Kidney epithelial cell (primary cell): Measurements from ENCODE around the gene VGLL4. TPM values are rescaled to one million over a fixed set of nuclear protein-coding genes. Genes with fewer than 3 reads are reported as not detected.

Source experiments
- DNase-seq: peaks from one replicate; pipeline ENCODE4 v3.0.0-alpha.2; 2010; ENCODE audit warnings: low read depth
- H3K27me3 ChIP-seq: 2 replicates; pipeline ENCODE4 v1.6.0; 2011; ENCODE audit warnings: low read length; ENCODE audit not compliant: control insufficient read depth, insufficient read depth
- H3K36me3 ChIP-seq: 2 replicates; pipeline ENCODE4 v1.5.1; 2011; ENCODE audit warnings: low read length; ENCODE audit not compliant: control insufficient read depth, insufficient read depth
- H3K4me3 ChIP-seq: 2 replicates; pipeline ENCODE4 v1.5.1; 2011; ENCODE audit warnings: low read depth, mild to moderate bottlenecking, control low read depth, low read length
- CTCF ChIP-seq: IDR thresholded peaks from 2 replicates; pipeline ENCODE4 v1.5.1; 2011; ENCODE audit warnings: mild to moderate bottlenecking, moderate library complexity, low read length, control low read depth, inconsistent platforms; ENCODE audit not compliant: insufficient read depth, poor library complexity, severe bottlenecking
- total RNA-seq: library from RNA; depleted of rRNA; stranded (reverse); fragments of >200 nt; gene quantifications from 2 replicates; pipeline ENCODE4 v1.2.3, GENCODE V29; 2015

The VGLL4 gene
- total RNA-seq, 1 donor from 2014 or later, result 96.3 TPM

GRCh38 chr3:11564577-11565001 is 79.1 kb downstream of the VGLL4 start:
- DNase-seq, result no peak
- H3K27me3 ChIP-seq, result no peaks in the 10 kb centered on the region
- no peak for TF ChIP-seq CTCF
- H3K4me3 ChIP-seq, result no peak overlapping the region
- peaks cover 2% of the 10 kb centered on the region for H3K36me3 ChIP-seq

- Histone ChIP-seq H3K27me3 (no peaks in the 10 kb centered on the region), H3K4me3 (no peak overlapping the region), H3K36me3 (peaks cover 2% of the 10 kb centered on the region)
- no peak for DNase-seq
- no peak for TF ChIP-seq CTCF
These were observed 79.9 kb downstream of the VGLL4 start for GRCh38 chr3:11563865-11564185.

- H3K36me3 ChIP-seq, result peaks cover 2% of the 10 kb centered on the region
- H3K27me3 ChIP-seq, result no peaks in the 10 kb centered on the region
- TF ChIP-seq CTCF, result no peak
- no peak for DNase-seq
- no peak overlapping the region for H3K4me3 ChIP-seq
These were observed 80.4 kb downstream of the VGLL4 start for GRCh38 chr3:11563159-11563864.

- Histone ChIP-seq H3K4me3 (no peak overlapping the region), H3K36me3 (peaks cover 2% of the 10 kb centered on the region), H3K27me3 (no peaks in the 10 kb centered on the region)
- no peak for TF ChIP-seq CTCF
- no peak for DNase-seq
These were observed 81.3 kb downstream of the VGLL4 start for GRCh38 chr3:11562277-11562881.

- TF ChIP-seq CTCF, result no peak
- Histone ChIP-seq H3K27me3 (no peaks in the 10 kb centered on the region), H3K36me3 (peaks cover 1% of the 10 kb centered on the region), H3K4me3 (no peak overlapping the region)
- no peak for DNase-seq
These were observed 83.0 kb downstream of the VGLL4 start for GRCh38 chr3:11560746-11561145.
